T47D (cell line): ENCODE measurements around the gene ADCY7.

ENCODE experiments used
- DNase-seq, 2 experiments: peaks; one replicate each; pipeline versions ENCODE4 v3.0.0 to v3.0.0-alpha.2; 2011 to 2012; ENCODE audit warnings: low read depth in 1 of 2, low spot score in 1 of 2
- JUND ChIP-seq: IDR thresholded peaks from 2 replicates; pipeline ENCODE4 v1.6.1; 2012; ENCODE audit warnings: low read depth
- in situ Hi-C: cut with HindIII; loops from 2 replicates; pipeline ENCODE4 v1.10.0; 2016; ENCODE audit warnings: low sequenced_read_pairs, low pct_unique_long_range_greater_than_20kb

Gene ADCY7

DNA sequence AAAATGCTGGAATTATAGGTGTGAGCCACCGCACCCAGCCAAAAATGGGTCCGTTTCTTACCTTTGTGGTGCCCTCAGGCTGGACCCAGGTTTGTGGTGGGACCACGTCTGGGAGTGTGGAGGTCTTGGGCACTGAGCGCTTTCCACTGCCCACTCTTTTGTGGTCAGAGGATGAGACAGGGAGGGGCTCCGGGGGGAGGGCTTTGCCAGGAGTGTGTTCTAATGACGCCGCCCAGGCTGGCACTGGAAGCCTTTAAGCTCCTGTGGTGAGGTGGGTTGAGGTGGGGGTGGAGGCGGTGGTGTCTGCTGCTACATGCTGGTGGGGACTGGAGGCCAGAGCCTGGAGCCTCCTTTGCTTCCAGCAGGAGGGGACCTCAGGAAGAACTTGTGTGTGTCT, 12.8 kb upstream of the ADCY7 start:
- in situ Hi-C loops, result no loop called here
- TF ChIP-seq JUND, result no peak
- no peak for DNase-seq

DNA sequence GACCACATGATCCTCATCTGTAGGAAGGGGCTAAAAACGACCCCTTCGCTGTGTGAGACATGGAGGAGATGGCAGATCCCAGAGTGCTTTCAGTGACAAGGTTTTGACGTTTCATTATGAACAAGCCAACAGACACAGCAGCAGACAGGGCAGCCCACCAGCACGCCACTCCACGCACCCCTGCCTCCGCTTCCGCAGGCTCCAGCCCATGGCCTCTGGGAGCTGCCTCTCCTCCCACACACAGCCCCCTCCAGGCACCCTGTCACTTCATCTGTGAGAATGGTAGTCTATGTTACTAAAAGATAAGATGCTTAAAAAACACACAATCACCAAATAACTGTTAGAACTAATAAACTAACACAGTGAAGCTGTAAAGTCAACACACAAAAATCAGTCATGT, 12.3 kb upstream of the ADCY7 start:
- in situ Hi-C loops, result no loop called here
- no peak for DNase-seq
- TF ChIP-seq JUND, result no peak

DNA sequence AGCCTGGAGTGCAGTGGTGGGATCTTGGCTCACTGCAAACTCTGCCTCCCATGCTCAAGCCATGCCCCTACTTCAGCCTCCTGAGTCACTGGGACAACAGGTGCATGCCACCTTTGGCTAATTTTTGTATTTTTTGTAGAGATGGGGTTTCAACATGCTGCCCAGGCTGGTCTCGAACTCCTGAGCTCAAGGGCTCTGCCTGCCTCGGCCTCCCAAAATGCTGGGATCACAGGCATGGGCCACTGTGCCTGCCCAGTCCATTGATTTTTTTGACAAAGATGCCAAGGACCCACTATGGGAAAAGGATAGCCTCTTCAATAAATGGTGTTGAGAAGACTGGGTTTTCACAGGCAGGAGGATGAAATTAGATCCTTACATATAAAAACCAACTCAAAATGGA, 10.8 kb upstream of the ADCY7 start:
- in situ Hi-C loops, result no loop called here
- TF ChIP-seq JUND, result no peak
- no peak for DNase-seq

DNA sequence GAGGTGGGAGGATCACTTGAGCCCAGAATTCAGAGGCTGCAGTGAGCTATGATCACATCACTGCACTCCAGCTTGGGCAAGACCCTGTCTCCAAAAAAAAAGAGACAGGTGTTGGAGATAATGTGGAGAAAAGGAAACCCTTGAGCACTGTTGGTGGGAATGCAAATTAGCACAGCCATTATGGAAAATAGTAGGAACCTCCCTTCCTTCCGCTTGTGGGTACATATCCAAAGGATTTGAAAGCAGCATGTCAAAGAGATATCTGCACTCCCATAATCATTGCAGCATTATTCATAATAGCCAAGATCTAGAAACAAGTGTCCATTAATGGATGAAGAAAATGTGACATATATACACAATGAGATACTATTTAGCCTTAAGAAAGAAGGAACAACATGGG, 9.7 kb upstream of the ADCY7 start:
- in situ Hi-C loops, result no loop called here
- TF ChIP-seq JUND, result no peak
- DNase-seq, result no peak

DNA sequence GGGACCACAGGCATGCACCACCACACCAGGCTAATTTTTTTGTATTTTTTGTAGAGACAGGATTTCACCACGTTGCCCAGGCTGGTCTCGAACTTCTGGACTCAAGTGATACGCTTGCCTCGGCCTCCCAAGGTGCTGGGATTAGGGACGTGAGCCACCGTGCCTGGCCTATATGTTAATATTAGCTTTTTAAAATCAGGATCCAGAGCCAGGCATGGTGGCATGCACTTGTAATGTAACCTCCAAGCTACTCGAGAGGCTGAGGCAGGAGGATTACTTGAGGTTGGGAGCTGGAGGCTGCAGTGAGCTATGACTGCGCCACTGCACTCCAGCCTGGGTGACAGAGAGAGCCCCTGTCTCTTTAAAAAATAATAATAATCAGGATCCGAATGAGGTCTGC, 8.5 kb upstream of the ADCY7 start:
- in situ Hi-C loops, result no loop called here
- no peak for DNase-seq
- no peak for TF ChIP-seq JUND

DNA sequence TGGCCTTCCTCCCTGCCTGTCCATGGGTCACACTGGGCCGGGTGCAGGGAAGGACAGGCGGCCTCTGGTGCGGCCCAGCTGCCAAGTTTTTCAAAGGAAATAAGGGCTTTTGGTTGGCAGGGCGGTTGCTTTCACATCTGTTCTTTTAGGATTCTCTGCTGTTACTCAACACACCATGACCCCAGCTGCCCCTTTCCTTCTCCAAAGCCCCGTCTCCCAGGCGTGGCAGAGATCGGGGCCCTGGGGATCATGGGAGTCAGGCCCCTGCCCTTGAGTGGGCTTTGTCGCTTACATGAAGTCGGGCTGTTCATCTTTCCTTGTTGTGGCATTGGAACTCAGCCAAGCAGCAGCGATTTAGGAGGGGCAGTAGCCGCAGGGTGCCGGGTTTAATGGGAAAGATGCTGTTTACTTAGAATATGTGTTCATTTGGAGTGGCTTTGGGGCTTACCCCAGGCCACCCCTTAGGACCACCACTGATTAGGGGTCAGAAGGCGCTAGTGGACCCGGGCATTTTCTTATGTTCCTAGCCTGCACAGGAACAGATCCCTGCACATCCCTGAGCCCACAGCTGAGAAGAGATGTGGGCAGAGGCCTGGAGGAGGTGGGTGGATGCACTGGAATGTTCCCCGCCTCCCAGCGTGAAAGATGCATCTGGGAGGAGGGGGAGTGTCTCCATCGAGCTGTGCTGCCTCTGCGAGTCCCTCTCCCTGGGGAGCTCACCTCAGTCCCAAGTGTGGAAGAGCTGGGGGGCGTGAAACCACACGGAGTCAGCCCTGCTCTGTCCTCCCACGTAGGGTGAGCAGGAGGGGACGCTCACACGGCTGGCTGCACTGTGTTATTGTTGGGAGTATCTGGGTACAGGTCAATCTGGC, 6.8 kb upstream of the ADCY7 start:
- in situ Hi-C loops, result no loop called here
- DNase-seq, result no peak
- TF ChIP-seq JUND, result no peak

DNA sequence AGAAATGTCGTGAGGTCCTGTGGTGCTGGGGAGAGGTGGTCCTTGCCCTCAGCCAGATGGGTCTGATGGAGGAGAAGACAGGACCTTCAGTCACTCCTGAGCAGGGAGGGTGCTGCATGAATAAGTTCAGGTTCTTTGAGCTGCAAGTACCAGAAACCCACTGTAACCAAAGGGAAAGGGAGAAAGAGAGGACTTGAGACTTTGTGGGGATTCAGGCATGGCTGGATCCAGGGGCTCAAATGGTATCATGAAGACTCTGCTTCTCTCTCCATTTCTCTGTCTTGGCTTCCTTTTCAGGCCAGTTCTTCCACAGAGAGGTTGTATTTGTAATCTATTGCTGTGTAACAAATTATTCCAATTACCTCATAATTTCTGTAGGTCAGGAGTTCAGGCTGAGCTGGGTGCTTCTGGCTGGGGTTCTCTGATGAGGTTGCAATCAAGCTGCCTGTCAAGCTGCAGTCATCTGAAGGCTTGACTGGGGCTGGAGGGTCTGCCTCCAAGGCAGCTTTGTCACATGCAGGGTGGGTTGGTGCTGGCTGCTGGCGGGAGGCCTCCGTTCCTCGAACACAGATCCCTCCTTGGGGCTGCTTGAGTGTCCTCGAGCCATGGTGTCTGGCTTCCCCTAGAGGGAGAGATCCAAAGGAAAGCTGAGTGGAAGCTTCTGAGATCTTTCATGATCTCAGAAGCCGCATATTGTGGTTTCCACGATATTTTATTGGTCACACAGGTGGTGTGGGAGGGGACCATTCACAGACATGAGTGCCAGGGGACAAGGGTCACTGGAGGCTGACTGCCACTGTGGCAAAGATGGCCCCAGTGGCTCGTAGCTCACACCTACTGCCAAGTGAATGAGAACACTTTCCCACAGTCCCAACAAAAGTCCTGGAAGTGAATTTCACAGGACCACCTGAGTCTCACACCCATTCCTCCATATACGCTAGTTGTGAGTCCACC, 5.9 kb upstream of the ADCY7 start:
- TF ChIP-seq JUND, result no peak
- no peak for DNase-seq
- in situ Hi-C loops, result no loop called here

DNA sequence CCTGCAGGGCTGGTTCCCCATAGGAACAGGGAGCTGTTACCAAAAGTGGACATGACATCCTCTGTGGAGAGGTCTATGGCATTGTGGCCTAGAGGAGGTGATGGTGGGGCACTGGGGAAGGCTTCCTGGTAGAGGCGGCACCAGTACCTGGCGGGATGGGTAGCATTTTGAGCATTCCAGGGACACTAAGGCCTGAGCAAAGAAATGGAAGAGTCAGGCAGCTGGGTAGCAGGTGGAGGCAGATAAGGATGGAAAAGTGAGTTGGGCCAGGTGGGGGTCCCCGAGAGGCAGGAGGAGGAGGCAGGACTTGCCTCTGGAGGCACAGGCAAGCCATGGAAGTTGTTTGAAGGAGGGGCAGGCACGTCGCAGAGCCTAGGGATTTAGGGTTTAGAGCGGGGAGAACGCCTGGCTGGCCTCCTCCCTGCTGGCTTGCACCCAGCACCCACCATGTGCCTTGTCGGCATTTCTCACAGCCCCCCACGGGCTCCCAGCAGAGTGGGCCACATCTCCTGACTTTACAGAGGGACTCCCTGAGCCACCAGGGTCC, 5.1 kb upstream of the ADCY7 start:
- TF ChIP-seq JUND, result no peak
- in situ Hi-C loops, result no loop called here
- DNase-seq, result no peak

DNA sequence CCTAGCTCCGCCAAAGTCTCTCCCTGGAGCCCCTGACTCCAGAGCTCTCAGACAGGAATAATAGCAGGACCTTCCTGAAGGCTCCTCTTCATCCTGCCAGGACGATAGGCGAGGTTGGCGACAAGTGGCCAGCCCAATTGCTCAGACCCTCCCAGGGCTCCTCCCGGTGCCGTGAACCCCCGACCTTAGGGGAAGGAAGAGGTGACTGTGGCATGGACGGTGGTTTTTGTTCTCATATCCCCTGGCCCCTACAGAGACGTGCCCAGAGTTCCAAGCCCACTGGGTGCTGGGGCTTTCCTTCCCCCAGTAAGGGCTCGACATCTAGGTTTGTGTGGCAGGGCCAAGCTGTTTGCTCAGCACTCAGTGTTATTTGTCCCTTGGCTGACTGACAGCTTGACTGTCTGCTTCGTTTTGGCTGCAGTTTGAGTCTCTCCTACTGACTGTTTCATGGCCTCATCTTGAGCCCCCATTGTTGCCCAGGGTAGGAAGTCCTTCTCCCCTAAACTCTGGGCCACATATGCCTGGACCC, 4.6 kb upstream of the ADCY7 start:
- peak in 1 of 2 experiments; percentile 55 for DNase-seq
- no peak for TF ChIP-seq JUND
- in situ Hi-C loops, result no loop called here

DNA sequence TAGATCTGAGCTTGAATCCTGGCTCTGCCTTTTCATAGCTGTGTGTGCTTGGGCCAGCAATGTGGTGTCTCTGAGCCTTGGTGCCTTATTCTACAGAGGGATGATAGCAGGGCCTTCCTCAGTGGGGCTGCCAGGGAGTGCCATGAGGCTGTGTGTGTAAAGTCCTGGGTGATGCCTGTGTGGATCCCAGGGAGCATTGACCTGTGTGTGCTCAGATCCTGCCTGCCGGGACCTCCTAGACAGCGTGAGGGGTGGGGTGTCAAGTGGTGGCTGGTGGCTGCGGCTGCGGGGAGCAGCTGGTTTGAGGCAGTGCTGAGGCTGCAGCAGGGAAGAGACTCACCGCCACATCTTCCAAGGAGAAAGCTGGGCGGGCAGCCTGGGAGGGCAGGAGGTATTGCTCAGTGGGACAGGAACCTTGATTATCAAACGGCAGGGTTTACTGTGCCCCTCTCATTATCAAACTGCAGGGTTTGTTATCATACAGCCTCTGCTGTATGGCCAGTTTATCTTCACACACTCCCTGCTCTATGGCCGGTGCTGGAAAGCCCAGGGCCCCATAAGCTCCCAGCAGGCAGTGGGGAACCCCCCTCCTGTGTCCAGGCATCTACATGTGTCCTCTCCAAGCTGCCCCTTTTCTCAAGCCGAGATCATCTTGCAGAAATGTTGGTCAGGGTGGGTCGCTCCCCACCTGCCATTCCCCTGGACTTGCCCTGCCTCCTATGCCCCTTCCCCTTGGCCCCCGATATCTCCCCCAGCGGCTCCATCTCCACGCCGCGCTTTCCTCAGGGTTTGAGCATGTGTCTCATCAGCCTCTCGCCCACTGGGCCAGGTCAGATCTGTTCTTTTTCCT, 3.1 kb upstream of the ADCY7 start:
- TF ChIP-seq JUND, result no peak
- DNase-seq, result no peak
- in situ Hi-C loops, result no loop called here

DNA sequence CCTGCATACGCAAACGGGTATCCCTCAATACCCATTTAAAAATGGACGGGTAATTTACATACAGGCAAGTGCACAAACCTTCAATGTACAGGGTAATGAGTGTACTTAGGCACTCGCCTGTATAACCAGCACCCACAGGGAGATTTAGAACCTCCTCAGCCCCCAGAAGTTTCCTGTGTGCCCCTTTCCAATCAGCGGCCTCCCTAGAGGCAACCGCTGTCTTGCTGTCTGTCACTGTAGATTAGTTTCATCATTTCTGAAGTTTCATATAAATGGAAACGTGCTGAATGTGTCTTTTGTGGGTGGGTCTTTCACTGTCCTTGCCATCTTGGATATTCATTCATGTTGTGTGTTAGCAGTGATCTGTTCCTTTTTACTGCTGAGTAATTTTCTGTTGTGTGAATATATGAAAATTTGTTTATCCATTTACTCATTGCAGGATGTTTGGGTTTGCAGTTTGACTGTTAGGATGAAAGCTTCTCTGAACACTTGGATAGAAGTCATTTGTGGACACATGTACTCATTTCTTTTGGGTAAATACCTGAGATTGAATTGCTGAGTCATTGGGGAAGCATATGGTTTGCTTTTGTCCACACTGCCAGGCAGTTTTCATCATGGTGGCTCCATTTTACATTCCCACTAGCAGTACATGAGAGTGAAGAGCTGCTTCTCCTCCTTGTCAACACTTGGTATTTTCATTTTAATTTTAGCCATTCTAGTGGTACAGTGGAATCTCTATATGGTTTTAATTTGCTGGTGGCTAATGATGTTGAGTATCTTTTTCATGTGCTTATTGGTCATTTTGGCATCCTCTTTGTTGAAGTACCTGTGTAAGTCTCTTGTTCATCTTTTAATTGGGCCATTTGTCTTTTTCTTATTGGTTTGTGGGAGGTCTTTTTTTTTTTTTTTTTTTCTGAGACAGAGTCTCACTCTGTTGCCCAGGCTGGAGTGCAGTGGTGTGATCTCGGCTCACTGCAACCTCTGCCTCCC, 2.1 kb upstream of the ADCY7 start:
- no peak for TF ChIP-seq JUND
- DNase-seq, result peak in 1 of 2 experiments; percentile 18
- in situ Hi-C loops, result no loop called here
